H9 (cell line): ENCODE measurements around the gene NCDN. TPM values are rescaled to one million over a fixed set of nuclear protein-coding genes. Genes with fewer than 3 reads are reported as not detected.

Experiments
- DNase-seq: peaks from one replicate; pipeline ENCODE4 v3.0.0-alpha.2; 2017
- H2AFZ ChIP-seq: one replicate; pipeline ENCODE4 v1.6.1; 2013; ENCODE audit warnings: mild to moderate bottlenecking, low read length, control low read depth, moderate library complexity
- H2AK5ac ChIP-seq: 2 replicates; pipeline ENCODE4 v1.6.1; 2013; ENCODE audit warnings: low read length, control low read depth, mixed read lengths; ENCODE audit not compliant: insufficient read length
- H2BK120ac ChIP-seq: one replicate; pipeline ENCODE4 v1.6.1; 2013; ENCODE audit warnings: low read depth, mild to moderate bottlenecking, low read length, control low read depth, inconsistent platforms; ENCODE audit not compliant: poor library complexity, severe bottlenecking
- H2BK12ac ChIP-seq: 2 replicates; pipeline ENCODE4 v1.6.1; 2013; ENCODE audit warnings: low read length, control low read depth, mixed read lengths, low read depth; ENCODE audit not compliant: insufficient read length
- H2BK15ac ChIP-seq: 2 replicates; pipeline ENCODE4 v1.6.1; 2013; ENCODE audit warnings: low read depth, low read length, control low read depth
- H2BK20ac ChIP-seq: one replicate; pipeline ENCODE4 v1.6.1; 2013; ENCODE audit warnings: low read depth, mild to moderate bottlenecking, low read length, control low read depth, inconsistent platforms; ENCODE audit not compliant: poor library complexity, severe bottlenecking
- H2BK5ac ChIP-seq: 2 replicates; pipeline ENCODE4 v1.6.1; 2013; ENCODE audit warnings: low read length, control low read depth, mixed read lengths; ENCODE audit not compliant: insufficient read length
- H3K14ac ChIP-seq: 2 replicates; pipeline ENCODE4 v1.6.1; 2013; ENCODE audit warnings: low read length, control low read depth; ENCODE audit not compliant: insufficient read depth
- H3K18ac ChIP-seq: 2 replicates; pipeline ENCODE4 v1.6.1; 2013; ENCODE audit warnings: low read depth, mild to moderate bottlenecking, mixed read lengths, low read length, control low read depth; ENCODE audit not compliant: insufficient read length
- H3K23ac ChIP-seq: 2 replicates; pipeline ENCODE4 v1.6.1; 2013; ENCODE audit warnings: low read length, control low read depth, mixed read lengths, low read depth; ENCODE audit not compliant: insufficient read length
- H3K23me2 ChIP-seq: 2 replicates; pipeline ENCODE4 v1.6.1; 2013; ENCODE audit warnings: low read depth, mild to moderate bottlenecking, mixed read lengths, low read length, control low read depth; ENCODE audit not compliant: insufficient read length, poor library complexity, severe bottlenecking
- H3K27ac ChIP-seq: 2 replicates; pipeline ENCODE4 v1.5.1; 2013; ENCODE audit warnings: low read length, control low read depth, mixed read lengths, low read depth; ENCODE audit not compliant: insufficient read length
- H3K27me3 ChIP-seq: 2 replicates; pipeline ENCODE4 v1.6.1; 2013; ENCODE audit warnings: low read length, control low read depth, inconsistent platforms; ENCODE audit not compliant: insufficient read depth
- H3K4ac ChIP-seq: 2 replicates; pipeline ENCODE4 v1.6.1; 2013; ENCODE audit warnings: low read depth, mild to moderate bottlenecking, control low read depth, inconsistent platforms, low read length, moderate library complexity
- H3K4me1 ChIP-seq: 2 replicates; pipeline ENCODE4 v1.6.1; 2013; ENCODE audit warnings: low read length, control low read depth, inconsistent platforms; ENCODE audit not compliant: insufficient read depth
- H3K4me2 ChIP-seq: 2 replicates; pipeline ENCODE4 v1.6.1; 2013; ENCODE audit warnings: low read length, control low read depth, mixed read lengths; ENCODE audit not compliant: insufficient read length, insufficient read depth
- H3K56ac ChIP-seq: 2 replicates; pipeline ENCODE4 v1.6.1; 2013; ENCODE audit warnings: low read depth, mild to moderate bottlenecking, mixed read lengths, low read length, control low read depth; ENCODE audit not compliant: insufficient read length
- H3K79me1 ChIP-seq: 2 replicates; pipeline ENCODE4 v1.6.1; 2013; ENCODE audit warnings: low read depth, mild to moderate bottlenecking, moderate library complexity, low read length, control low read depth, inconsistent platforms; ENCODE audit not compliant: insufficient read depth, poor library complexity, severe bottlenecking
- H3K79me2 ChIP-seq: 2 replicates; pipeline ENCODE4 v1.6.1; 2013; ENCODE audit warnings: low read length, control low read depth, inconsistent platforms; ENCODE audit not compliant: insufficient read depth
- H3K9ac ChIP-seq: 2 replicates; pipeline ENCODE4 v1.6.1; 2013; ENCODE audit warnings: low read length, control low read depth, mixed read lengths; ENCODE audit not compliant: insufficient read length; ENCODE audit errors: extremely low read depth
- H3K9me3 ChIP-seq: one replicate; pipeline ENCODE4 v1.6.1; 2013; ENCODE audit warnings: low read depth, low read length, inconsistent platforms; ENCODE audit not compliant: control insufficient read depth
- H3T11ph ChIP-seq: one replicate; pipeline ENCODE4 v1.6.1; 2013; ENCODE audit warnings: mild to moderate bottlenecking, low read length, control low read depth, inconsistent platforms
- H4K20me1 ChIP-seq: one replicate; pipeline ENCODE4 v1.6.1; 2013; ENCODE audit not compliant: control insufficient read depth, insufficient read length, insufficient read depth
- H4K5ac ChIP-seq: 2 replicates; pipeline ENCODE4 v1.6.1; 2013; ENCODE audit warnings: low read depth, mild to moderate bottlenecking, mixed read lengths, low read length, control low read depth; ENCODE audit not compliant: insufficient read length
- H4K8ac ChIP-seq: replicated peaks from 2 replicates; pipeline ENCODE4 v1.6.1; 2013; ENCODE audit warnings: low read length, control low read depth, mixed read lengths, low read depth; ENCODE audit not compliant: insufficient read length
- H4K91ac ChIP-seq: 2 replicates; pipeline ENCODE4 v1.6.1; 2013; ENCODE audit warnings: low read depth, mild to moderate bottlenecking, moderate library complexity, mixed read lengths, low read length, control low read depth; ENCODE audit not compliant: insufficient read length
- H3K27ac Mint-ChIP-seq, 3 experiments: 2 replicates in 2 of 3; 3 replicates in 1 of 3; pipeline ENCODE4 v1.8.0; 2020 to 2021; ENCODE audit warnings: mixed read lengths in 3 of 3, mild to moderate bottlenecking in 1 of 3, moderate library complexity in 1 of 3
- H3K27me3 Mint-ChIP-seq: 2 replicates; pipeline ENCODE4 v1.8.0; 2021; ENCODE audit warnings: low read depth, mild to moderate bottlenecking, moderate library complexity, mixed read lengths
- H3K36me3 Mint-ChIP-seq, 3 experiments: 2 replicates in 2 of 3; 3 replicates in 1 of 3; pipeline ENCODE4 v1.8.0; 2020 to 2021; ENCODE audit warnings: low read depth in 3 of 3, mixed read lengths in 3 of 3; ENCODE audit not compliant: insufficient read depth in 1 of 3
- H3K4me1 Mint-ChIP-seq, 2 experiments: 2 replicates each; pipeline ENCODE4 v1.8.0; 2020; ENCODE audit warnings: mixed read lengths in 2 of 2
- H3K4me3 Mint-ChIP-seq, 2 experiments: 2 replicates in 1 of 2; 3 replicates in 1 of 2; pipeline ENCODE4 v1.8.0; 2020 to 2021; ENCODE audit warnings: mild to moderate bottlenecking in 2 of 2, mixed read lengths in 2 of 2, moderate library complexity in 1 of 2
- H3K9me3 Mint-ChIP-seq, 2 experiments: 2 replicates in 1 of 2; 3 replicates in 1 of 2; pipeline ENCODE4 v1.8.0; 2020; ENCODE audit warnings: mild to moderate bottlenecking in 2 of 2, mixed read lengths in 2 of 2, moderate library complexity in 1 of 2
- WGBS: extraction: QIAGEN DNeasy Blood & Tissue Kit; methylation state at CpG from one replicate; pipeline ENCODE4 v1.1.7; 2013; ENCODE audit warnings: missing lambda C conversion rate, low lambda C conversion rate, mixed read lengths; ENCODE audit not compliant: insufficient read length; ENCODE audit errors: extremely low coverage; 5-methylcytosine and 5-hydroxymethylcytosine counted together
- total RNA-seq: library from RNA; stranded (reverse); gene quantifications from 2 replicates; pipeline ENCODE4 v1.2.1, GENCODE V29; 2021
- TF ChIP-seq, protein P1 (sequence below): fragments of 200-600 bp; sonication (generic); conservative IDR thresholded peaks from 3 replicates; pipeline ENCODE4 v1.8.0; 2021; ENCODE audit warnings: antibody characterized with exemption, mild to moderate bottlenecking

NCDN gene
- total RNA-seq, 1 experiment from 2014 or later, result 44.2 TPM

- Mint-ChIP-seq H3K27ac (no peak within 1 kb of the TSS), H3K4me3 (peak within 1 kb of the TSS; percentile 59 to 79), H3K9me3 (no peaks in the 10 kb centered on the region), H3K4me1 (peaks cover 28 to 35% of the 10 kb centered on the region in 2 experiments), H3K27me3 (peaks cover 94% of the 10 kb centered on the region), H3K36me3 (no peaks in the 10 kb centered on the region)
- Histone ChIP-seq H2AFZ (no peak within 1 kb of the TSS), H4K91ac (no peak within 1 kb of the TSS), H3K23me2 (peaks cover 19% of the 10 kb centered on the region), H3K14ac (no peak within 1 kb of the TSS), H4K8ac (no peak within 1 kb of the TSS), H2BK12ac (no peak within 1 kb of the TSS), H3K23ac (no peak within 1 kb of the TSS), H2AK5ac (no peak within 1 kb of the TSS), H3K56ac (no peak within 1 kb of the TSS), H2BK15ac (no peak within 1 kb of the TSS), H4K5ac (no peak within 1 kb of the TSS), H4K20me1 (no peaks in the 10 kb centered on the region), H3K4me1 (0 out of 2 replicates have a peak, but pooled peaks cover 2% of the 10 kb centered on the region), H3K79me2 (no peaks in the 10 kb centered on the region), H2BK5ac (no peak within 1 kb of the TSS), H2BK120ac (no peak within 1 kb of the TSS), H3K79me1 (no peaks in the 10 kb centered on the region), H3K4me2 (peak within 1 kb of the TSS; percentile 66), H2BK20ac (no peak within 1 kb of the TSS), H3T11ph (no peak within 1 kb of the TSS), H3K27ac (no peak within 1 kb of the TSS), H3K9ac (no peak within 1 kb of the TSS), H3K18ac (no peak within 1 kb of the TSS), H3K9me3 (no peaks in the 10 kb centered on the region), H3K27me3 (peaks cover 72% of the 10 kb centered on the region), H3K4ac (no peak within 1 kb of the TSS)
- WGBS, result no CpG with 5 or more reads among the region's 95 CpGs
- TF ChIP-seq, protein P1, sequence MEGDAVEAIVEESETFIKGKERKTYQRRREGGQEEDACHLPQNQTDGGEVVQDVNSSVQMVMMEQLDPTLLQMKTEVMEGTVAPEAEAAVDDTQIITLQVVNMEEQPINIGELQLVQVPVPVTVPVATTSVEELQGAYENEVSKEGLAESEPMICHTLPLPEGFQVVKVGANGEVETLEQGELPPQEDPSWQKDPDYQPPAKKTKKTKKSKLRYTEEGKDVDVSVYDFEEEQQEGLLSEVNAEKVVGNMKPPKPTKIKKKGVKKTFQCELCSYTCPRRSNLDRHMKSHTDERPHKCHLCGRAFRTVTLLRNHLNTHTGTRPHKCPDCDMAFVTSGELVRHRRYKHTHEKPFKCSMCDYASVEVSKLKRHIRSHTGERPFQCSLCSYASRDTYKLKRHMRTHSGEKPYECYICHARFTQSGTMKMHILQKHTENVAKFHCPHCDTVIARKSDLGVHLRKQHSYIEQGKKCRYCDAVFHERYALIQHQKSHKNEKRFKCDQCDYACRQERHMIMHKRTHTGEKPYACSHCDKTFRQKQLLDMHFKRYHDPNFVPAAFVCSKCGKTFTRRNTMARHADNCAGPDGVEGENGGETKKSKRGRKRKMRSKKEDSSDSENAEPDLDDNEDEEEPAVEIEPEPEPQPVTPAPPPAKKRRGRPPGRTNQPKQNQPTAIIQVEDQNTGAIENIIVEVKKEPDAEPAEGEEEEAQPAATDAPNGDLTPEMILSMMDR, result no peak
- DNase-seq, result peak; percentile 67
Observed at GRCh38 chr1:35573198-35574124, 15.9 kb downstream of the NCDN start, which contains the start of gene TFAP2E. TFAP2E (plus strand) TSS chr1:35573314; CDS start chr1:35573578, 264 bp downstream.
